WTC11 (cell line): ENCODE data around the gene ACSF3.

ENCODE experiments used
- ATF1 ChIP-seq: sonication (generic); formaldehyde crosslinking; IDR thresholded peaks from 2 replicates; pipeline ENCODE4 v1.8.1; 2023; ENCODE audit warnings: mild to moderate bottlenecking, moderate library complexity, missing genetic modification reagents
- ATF2 ChIP-seq: sonication (generic); formaldehyde crosslinking; IDR thresholded peaks from 2 replicates; pipeline ENCODE4 v1.8.1; 2022; ENCODE audit warnings: low read depth, missing genetic modification reagents, borderline replicate concordance
- ATF3 ChIP-seq: sonication (generic); formaldehyde crosslinking; conservative IDR thresholded peaks from 2 replicates; pipeline ENCODE4 v1.8.1; 2022; ENCODE audit warnings: mild to moderate bottlenecking, missing genetic modification reagents
- CTCF ChIP-seq: fragments of 200-600 bp; IDR thresholded peaks from 2 replicates; pipeline ENCODE4 v1.8.0; 2022; ENCODE audit warnings: antibody characterized with exemption
- EMX1 ChIP-seq: fragments of 250-450 bp; sonication (Bioruptor Pico); IDR thresholded peaks from 2 replicates; pipeline ENCODE4 v1.8.0; 2021; ENCODE audit warnings: mild to moderate bottlenecking
- FOXJ3 ChIP-seq: sonication (generic); formaldehyde crosslinking; IDR thresholded peaks from 2 replicates; pipeline ENCODE4 v1.9.0; 2021; ENCODE audit warnings: missing genetic modification reagents, mild to moderate bottlenecking, borderline replicate concordance
- FOXP1 ChIP-seq: sonication (generic); formaldehyde crosslinking; IDR thresholded peaks from 2 replicates; pipeline ENCODE4 v1.8.0; 2022; ENCODE audit warnings: missing genetic modification reagents, mild to moderate bottlenecking, moderate library complexity, borderline replicate concordance
- JAZF1 ChIP-seq: fragments of 250-450 bp; sonication (Bioruptor Pico); IDR thresholded peaks from 2 replicates; pipeline ENCODE4 v1.9.0; 2021; ENCODE audit warnings: moderate library complexity, mild to moderate bottlenecking, inconsistent platforms
- NR1H2 ChIP-seq: sonication (generic); formaldehyde crosslinking; IDR thresholded peaks from 2 replicates; pipeline ENCODE4 v1.9.0; 2021; ENCODE audit warnings: mild to moderate bottlenecking, moderate library complexity, missing genetic modification reagents
- SMAD3 ChIP-seq: sonication (generic); formaldehyde crosslinking; IDR thresholded peaks from 2 replicates; pipeline ENCODE4 v1.8.0; 2022; ENCODE audit warnings: missing genetic modification reagents, mild to moderate bottlenecking, borderline replicate concordance
- TEAD1 ChIP-seq: sonication (generic); formaldehyde crosslinking; IDR thresholded peaks from 2 replicates; pipeline ENCODE4 v1.8.0; 2022; ENCODE audit warnings: mild to moderate bottlenecking, missing genetic modification reagents
- TEAD4 ChIP-seq: sonication (generic); formaldehyde crosslinking; IDR thresholded peaks from 2 replicates; pipeline ENCODE4 v1.8.0; 2022; ENCODE audit warnings: mild to moderate bottlenecking, missing genetic modification reagents
- USF2 ChIP-seq: sonication (generic); formaldehyde crosslinking; IDR thresholded peaks from 2 replicates; pipeline ENCODE4 v1.8.1; 2023; ENCODE audit warnings: mild to moderate bottlenecking, missing genetic modification reagents, moderate library complexity
- ZNF121 ChIP-seq: sonication (generic); formaldehyde crosslinking; IDR thresholded peaks from 2 replicates; pipeline ENCODE4 v1.8.0; 2023; ENCODE audit warnings: missing genetic modification reagents

GRCh38 chr16:89135971-89136765, 42.5 kb downstream of the ACSF3 start:
- TF ChIP-seq CTCF (no peak), FOXJ3 (CRISPR knock-in tag) (no peak), USF2 (CRISPR knock-in tag) (no peak), ZNF121 (CRISPR knock-in tag) (no peak), ATF2 (CRISPR knock-in tag) (no peak), ATF1 (CRISPR knock-in tag) (no peak), JAZF1 (CRISPR knock-in tag) (no peak), TEAD1 (CRISPR knock-in tag) (no peak), NR1H2 (CRISPR knock-in tag) (no peak), ATF3 (CRISPR knock-in tag) (no peak), FOXP1 (CRISPR knock-in tag) (no peak), TEAD4 (no peak), SMAD3 (CRISPR knock-in tag) (no peak), EMX1 (CRISPR knock-in tag) (no peak)
